Hematopoietic multipotent progenitor cell treated with erythropoietin and hydrocortisone succinate and interleukin-3 and kit ligand, for 15 days (in vitro differentiated cells): ENCODE measurements around the gene TBL1XR1.
A peak's percentile ranks its signal among the peaks of the same experiment; 100 is the strongest.
"Not testable (repeated sequence)": the region's sequence is repeated elsewhere in the genome, so short reads cannot be mapped to it uniquely, and the experiment has no call there.

ENCODE experiments used
- DNase-seq: peaks from one replicate; pipeline ENCODE4 v3.0.0-alpha.2; 2015; ENCODE audit warnings: low spot score

Gene TBL1XR1

GRCh38 chr3:177208223-177208622 is 10.9 kb upstream of the TBL1XR1 start:
- no peak for DNase-seq

GRCh38 chr3:177206936-177207335 is 9.7 kb upstream of the TBL1XR1 start:
- no peak for DNase-seq

DNA sequence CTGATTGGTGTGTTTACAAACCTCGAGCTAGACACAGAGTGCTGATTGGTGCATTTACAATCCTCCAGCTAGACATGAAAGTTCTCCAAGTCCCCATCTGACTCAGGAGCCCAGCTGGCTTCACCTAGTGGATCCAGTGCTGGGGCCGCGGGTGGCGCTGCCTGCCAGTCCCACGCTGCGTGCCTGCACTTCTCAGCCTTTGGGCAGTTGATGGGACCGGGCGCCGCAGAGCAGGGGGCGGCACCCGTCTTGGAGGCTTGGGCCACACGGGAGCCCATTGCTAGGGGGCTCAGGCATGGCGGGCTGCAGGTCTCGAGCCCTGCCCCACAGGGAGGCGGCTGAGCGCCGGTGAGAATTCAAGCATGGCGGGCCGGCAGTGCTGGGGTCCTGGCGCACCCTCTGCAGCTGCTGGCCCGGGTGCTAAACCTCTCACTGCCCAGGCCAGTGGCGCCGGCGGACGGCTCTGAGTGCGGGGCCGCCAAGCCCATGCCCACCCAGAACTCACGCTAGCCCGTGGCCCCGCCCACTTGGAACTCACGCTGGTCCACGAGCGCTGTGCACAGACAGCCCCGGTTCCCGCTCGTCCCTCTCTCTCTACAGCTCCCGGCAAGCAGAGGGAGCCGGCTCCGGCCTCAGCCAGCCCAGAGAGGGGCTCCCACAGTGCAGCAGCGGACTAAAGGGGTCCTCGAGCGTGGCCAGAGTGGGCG is 6.6 kb upstream of the TBL1XR1 start:
- DNase-seq, result no peak

- not testable (repeated sequence) for DNase-seq
These were observed 5.7 kb upstream of the TBL1XR1 start for GRCh38 chr3:177203016-177203415.

DNA sequence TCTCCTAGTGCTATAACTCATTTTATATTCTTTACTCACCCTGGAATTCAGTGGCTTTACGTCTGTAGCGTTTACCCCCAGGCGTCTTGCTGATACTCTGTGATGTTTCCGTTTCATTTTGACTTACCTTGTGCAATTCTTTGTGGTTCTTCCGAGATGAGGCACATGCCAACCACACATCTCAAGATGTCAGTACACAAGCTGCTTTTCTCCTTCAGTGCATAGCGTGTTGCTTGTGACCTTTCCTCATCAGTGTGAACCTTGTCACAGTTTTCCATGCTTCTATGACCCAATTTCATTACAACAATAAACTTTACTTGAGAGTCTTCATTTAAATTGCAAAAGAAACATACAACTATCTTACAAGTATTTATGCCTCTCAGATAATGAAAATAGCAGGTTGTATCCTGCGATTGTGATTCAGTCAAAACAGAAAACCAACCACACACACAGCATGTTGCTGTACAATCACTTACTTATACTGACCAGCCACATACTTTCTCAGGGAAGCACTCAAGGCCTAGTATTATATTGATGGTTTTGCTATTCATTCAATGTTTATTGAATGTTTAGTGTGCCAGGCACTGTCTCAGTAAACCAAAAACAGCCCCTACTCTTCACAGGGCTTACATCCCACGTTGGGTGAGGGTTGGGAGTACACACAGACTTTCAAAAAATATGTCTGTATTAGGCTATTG is 4.6 kb upstream of the TBL1XR1 start:
- no peak for DNase-seq

DNA sequence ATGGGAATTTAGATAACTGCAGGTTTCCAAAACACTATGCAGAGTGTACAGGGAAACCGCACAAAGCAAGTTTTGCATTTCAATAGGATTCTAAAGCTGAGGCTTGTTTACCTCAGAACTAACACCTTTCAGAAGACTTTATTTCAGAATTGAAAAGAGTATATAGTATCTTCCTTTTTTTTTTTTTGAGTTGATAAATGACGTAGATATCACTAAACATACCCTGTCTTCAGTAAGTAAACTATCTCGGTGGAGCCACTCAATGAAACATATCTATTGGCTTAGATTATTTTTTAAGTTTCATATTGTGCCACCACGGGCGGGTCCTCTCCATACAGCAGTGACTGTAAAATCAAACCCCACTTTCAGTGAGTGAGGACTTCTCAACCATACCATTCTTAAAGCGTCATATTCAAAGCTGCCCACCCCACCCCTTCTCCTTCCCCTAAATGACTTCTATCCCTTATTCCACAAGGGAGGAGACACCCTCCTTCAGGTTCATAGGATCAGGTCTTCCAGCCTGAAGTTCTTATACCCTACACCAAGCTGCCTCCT is 2.0 kb upstream of the TBL1XR1 start:
- DNase-seq, result no peak

DNA sequence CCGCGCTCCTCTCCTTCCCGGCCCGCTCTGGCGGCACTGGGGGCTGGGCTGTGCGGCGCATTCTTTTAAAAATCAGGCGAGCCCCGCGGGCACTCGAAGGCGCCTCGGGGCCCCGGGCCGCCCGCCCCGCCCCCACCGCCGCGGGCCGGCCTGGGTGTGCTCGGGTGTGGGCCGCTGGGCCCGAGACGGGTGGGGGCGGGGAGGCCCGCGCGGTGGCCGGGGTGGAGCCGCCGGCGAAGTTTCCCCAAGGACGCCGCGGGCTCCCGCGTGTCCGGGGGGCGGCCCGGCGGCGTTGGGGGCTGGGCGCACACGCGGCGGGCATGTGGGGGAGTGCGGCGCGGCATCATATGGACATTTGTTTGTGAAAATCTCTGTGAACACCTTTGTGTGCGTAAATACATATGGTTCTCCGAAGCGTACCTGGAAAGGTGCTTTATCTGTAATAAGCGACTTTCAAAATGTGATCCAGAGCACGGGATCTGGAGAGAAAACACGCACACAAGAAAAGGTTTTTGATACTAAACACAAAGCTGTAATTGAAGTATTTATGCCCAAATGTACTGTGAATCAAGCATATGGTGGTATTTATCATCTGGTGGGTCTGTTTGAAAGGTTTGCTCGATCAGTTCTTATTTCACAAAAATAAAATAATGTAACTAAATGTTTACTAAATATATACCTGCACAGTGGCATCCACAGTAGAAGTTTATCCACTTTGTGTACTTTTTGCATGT is 612 bp upstream of the TBL1XR1 start:
- peak; percentile 80 for DNase-seq

DNA sequence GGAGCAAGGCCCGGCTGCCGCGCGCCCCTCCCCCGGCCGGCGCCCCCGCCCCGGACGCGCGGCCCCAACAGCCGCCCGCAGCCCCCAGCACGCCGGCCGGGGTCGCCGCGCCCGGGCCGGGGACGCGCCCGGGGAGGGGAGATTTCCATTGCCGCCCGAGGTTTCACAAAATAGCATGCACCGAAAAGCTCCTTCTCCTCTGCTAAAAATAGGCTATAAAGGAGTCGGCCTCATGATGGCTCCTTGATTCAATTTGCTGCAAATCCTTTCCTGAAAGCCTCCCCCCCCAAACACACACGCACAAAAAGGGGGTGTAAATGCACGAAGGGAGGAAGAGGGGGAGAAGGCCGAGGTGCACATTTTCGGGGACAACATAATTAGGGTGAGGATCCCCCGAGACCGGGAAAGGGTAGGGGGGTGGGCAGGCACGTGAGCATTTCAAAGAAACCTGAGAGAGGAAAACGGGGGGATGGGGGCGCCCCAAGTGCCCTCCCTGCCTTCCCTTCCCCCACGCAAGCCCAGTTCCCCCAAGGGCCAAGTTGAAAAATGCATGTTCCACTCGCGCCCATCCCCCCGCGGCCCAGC is 734 bp downstream of the TBL1XR1 start:
- peak; percentile 52 for DNase-seq

DNA sequence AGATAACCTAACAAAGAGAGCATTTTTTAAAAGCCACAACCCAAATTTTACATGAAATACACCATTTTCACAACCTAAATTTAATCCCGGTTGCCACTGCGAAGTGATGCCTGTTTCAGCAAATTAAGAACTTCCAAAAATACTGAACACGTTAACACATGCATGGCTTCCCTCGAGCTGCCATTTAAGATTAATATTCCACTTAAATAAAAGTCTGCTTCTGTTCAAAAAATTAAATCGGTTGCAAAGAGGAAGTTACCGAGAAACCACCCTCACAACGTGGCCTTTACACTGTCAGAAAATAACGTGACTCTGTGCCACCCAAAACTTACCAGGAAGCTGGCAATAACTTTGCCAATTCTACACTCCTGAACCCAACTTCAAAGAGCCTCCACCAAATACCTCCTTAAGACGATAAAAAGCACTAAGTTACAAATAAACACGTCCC is 1.2 kb downstream of the TBL1XR1 start:
- peak; percentile 46 for DNase-seq

GRCh38 chr3:177195242-177195991 is 1.9 kb downstream of the TBL1XR1 start:
- DNase-seq, result peak; percentile 38

GRCh38 chr3:177194299-177194698 is 3.0 kb downstream of the TBL1XR1 start:
- no peak for DNase-seq

- DNase-seq, result no peak
These were observed 3.5 kb downstream of the TBL1XR1 start for GRCh38 chr3:177193688-177194268.

DNA sequence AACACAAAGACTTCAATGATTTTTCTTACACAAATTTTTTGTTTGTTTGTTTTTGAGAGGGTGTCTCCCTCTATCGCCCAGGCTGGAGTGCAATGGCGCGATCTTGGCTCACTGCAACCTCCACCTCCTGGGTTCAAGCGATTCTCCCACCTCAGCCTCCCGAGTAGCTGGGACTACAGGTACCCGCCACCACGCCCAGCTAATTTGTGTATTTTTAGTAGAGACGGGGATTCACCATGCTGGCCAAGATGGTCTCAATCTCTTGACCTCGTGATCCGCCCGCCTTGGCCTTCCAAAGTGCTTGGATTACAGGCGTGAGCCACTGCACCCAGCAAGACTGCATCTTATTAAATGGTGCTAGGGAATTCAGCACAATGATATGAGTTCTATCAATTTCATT is 4.0 kb downstream of the TBL1XR1 start:
- DNase-seq, result not testable (repeated sequence)

DNA sequence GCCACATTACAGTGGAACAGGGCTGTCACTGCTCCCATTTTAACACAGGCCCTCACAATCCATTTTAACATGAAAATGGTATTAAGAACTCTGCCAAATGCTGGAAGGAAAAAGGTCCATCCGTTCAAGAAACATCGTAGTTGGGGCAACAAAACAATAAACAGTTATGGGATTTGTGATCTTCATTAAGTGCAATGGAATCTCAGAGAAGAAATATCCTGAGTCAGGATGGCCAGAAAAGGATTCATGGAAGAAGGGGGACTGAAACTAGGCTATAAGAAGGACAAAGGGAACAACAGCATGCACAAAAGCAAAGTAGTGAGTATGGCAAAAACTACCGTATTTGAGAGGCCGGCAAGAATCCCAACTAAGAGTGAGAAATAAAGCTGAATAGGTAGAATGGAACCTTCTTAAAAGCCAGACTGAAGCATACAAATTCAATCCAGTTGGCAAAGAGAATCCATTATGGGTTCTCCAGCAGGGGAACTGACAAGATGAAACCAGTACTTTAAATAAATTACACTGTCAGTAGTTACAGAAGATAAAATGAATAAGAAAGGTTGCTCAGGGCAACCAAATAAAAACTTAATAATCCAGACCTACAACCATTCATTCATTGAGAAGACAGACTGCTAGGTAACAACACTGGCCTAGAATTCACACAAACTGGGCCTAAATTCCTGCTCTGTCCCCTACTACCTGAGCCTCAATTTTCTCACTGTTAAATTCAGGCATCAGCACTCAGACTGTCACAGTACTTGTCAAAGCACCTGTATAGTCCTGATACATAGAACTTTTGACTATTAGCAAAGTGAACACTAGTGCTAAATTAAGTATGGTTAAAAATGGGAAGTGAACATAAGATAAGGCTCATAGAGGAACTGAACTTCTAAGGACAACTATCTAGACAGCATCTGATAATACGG is 6.3 kb downstream of the TBL1XR1 start:
- DNase-seq, result no peak

DNA sequence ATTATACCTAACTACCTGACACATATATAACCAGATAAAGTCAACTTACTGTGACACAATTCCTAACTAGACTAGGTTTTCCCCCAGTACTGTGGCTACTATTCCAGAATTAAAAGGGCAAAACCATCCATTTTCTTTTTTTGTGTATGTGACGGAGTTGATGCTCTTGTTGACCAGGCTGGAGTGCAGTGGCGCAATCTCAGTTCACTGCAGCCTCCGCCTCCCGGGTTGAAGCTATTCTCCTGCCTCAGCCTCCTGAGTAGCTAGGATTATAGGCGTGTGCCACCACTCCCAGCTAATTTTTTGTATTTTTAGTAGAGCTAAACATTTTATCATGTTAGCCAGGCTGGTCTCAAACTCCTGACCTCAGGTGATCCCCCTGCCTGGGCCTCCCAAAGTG is 7.1 kb downstream of the TBL1XR1 start:
- DNase-seq, result not testable (repeated sequence)

- not testable (repeated sequence) for DNase-seq
These were observed 9.0 kb downstream of the TBL1XR1 start for GRCh38 chr3:177188325-177188724.

DNA sequence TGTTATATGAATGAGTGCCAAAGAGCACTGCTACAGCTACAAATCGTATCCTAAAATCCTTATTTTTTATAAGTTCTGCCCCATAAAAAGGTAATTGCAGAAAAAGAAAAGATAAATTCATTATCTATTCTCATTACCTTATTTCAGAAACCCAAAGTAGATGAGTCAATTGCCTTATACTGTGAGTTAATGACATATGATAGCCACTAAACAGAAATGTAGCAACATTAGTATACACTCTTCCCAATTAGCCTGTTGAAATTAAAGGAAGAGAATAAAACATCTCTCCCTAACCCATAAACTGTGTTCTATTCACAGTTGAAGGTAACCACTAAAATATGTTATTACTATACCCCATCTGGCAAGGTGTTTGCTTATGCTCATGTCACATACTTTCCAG is 11.0 kb downstream of the TBL1XR1 start:
- DNase-seq, result no peak

DNA sequence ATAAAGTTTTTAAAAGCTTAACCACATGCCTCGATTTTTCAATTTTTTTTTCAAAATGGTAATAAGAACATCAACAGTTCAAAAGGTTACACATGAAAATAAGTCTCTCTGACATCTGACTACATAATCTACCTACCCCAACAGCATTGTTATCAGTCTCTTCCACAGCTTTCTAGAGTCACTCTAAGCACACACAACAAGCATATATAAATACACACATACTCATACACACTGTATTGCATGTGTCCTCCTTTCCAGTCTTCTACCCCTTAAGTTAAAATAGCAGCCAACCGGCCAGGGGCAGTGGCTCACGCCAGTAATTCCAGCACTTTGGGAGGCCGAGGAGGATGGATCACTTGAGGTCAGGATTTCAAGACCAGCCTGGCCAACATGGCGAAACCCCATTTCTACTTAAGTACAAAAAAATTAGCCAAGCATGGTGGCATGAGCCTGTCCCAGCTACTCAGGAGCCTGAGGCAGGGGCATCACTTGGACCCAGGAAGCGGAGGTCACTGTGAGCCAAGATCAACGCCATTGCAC is 12.2 kb downstream of the TBL1XR1 start:
- no peak for DNase-seq

GRCh38 chr3:177184602-177185001 is 12.7 kb downstream of the TBL1XR1 start:
- not testable (repeated sequence) for DNase-seq

DNA sequence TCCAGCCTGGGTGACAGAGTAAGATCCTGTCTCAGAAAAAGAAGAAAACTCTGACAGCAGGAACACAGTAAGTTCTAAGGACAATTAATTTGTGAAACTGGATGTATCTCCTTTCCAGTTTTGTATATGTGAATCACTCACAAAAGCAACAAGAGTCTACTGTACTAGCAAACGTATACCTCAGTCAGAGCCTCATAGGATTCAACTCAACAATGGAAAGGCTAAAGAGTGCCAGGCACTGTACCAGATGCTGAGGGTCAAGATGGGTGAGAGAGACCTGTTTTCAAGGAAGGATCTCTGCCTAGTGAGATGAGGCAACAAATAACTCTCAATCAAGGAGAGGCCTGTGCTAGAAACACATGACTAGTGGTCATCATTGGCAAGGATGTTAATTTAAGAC is 14.9 kb downstream of the TBL1XR1 start:
- DNase-seq, result no peak
